ENCODE results near the gene MEGF8. TPM values are rescaled to one million over a fixed set of nuclear protein-coding genes. Genes with fewer than 3 reads are reported as not detected.

The MEGF8 gene
- total and polyA plus RNA-seq, 10 of the 15 experiments (the other 5 are each of a cell fraction or from before 2014, with no cell fraction given), result 0.43 to 12.8 (median 2.7) TPM

- TF ChIP-seq CUX1 (IDR thresholded peaks at IDR 0.05; ENCODE audit: insufficient replicate concordance, low read depth, low read length), result no peak
- TF ChIP-seq ZNF622 (IDR thresholded peaks at IDR 0.05), result no peak
- TF ChIP-seq SREBF1 (IDR thresholded peaks at IDR 0.05; ENCODE audit: low read length), result no peak
- TF ChIP-seq JUNB (IDR thresholded peaks at IDR 0.05), result no peak
- TF ChIP-seq RUNX3 (IDR thresholded peaks at IDR 0.05; ENCODE audit: low read length), result no peak
- no peak for TF ChIP-seq SMC3 (IDR thresholded peaks at IDR 0.05; ENCODE audit: borderline replicate concordance, low read length)
- no peak for TF ChIP-seq TARDBP (IDR thresholded peaks at IDR 0.05; ENCODE audit: borderline replicate concordance)
- TF ChIP-seq HDAC2 (IDR thresholded peaks at IDR 0.05), result no peak
- TF ChIP-seq IRF5 (IDR thresholded peaks at IDR 0.05; ENCODE audit: borderline replicate concordance), result no peak
- no peak for TF ChIP-seq SMAD5 (IDR thresholded peaks at IDR 0.05; ENCODE audit: low read depth)
- no peak for TF ChIP-seq CEBPZ (IDR thresholded peaks at IDR 0.05; ENCODE audit: low read depth, low read length)
- TF ChIP-seq CBX3 (IDR thresholded peaks at IDR 0.05; ENCODE audit: borderline replicate concordance, low read depth), result no peak
These were observed 7.9 kb upstream of the MEGF8 start (continued) for GRCh38 chr19:42317535-42317934.

Measured in GM12878 (cell line).